CD14-positive monocyte (primary cell): ENCODE results near the gene AGFG2. TPM values are rescaled to one million over a fixed set of nuclear protein-coding genes. Genes with fewer than 3 reads are reported as not detected.

ENCODE experiments used
- DNase-seq, 3 donors: peaks; one replicate each; pipeline ENCODE4 v3.0.0-alpha.2; 2011 to 2022
- H2AFZ ChIP-seq: 2 replicates; pipeline ENCODE4 v1.6.0; 2012; ENCODE audit warnings: mild to moderate bottlenecking, low read depth, low read length, inconsistent platforms; ENCODE audit not compliant: insufficient read depth, poor library complexity, severe bottlenecking
- H3K27ac ChIP-seq, 2 donors: 1 replicate in 1 of 2; 2 replicates in 1 of 2; pipeline ENCODE4 v1.5.1; 2012 to 2013; ENCODE audit warnings: low read length in 2 of 2, control low read depth in 1 of 2, inconsistent platforms in 1 of 2, low read depth in 1 of 2, mild to moderate bottlenecking in 1 of 2
- H3K27me3 ChIP-seq, 2 donors: one replicate each; pipeline versions ENCODE4 v1.6.0 to v1.6.1; 2011 to 2013; ENCODE audit warnings: low read length in 2 of 2; ENCODE audit not compliant: control insufficient read depth in 2 of 2, insufficient read depth in 2 of 2
- H3K36me3 ChIP-seq, 2 donors: replicated peaks in 1 of 2; 1 replicate in 1 of 2; 2 replicates in 1 of 2; pipeline versions ENCODE4 v1.5.1 to v1.6.1; 2012 to 2013; ENCODE audit warnings: low read length in 2 of 2, control low read depth in 1 of 2, inconsistent platforms in 1 of 2, mild to moderate bottlenecking in 1 of 2; ENCODE audit not compliant: insufficient read depth in 2 of 2, control insufficient read depth in 1 of 2
- H3K4me1 ChIP-seq, 2 donors: 1 replicate in 1 of 2; 2 replicates in 1 of 2; pipeline versions ENCODE4 v1.5.1 to v1.6.1; 2012 to 2013; ENCODE audit warnings: low read length in 2 of 2, control low read depth in 1 of 2, inconsistent platforms in 1 of 2, mild to moderate bottlenecking in 1 of 2, moderate library complexity in 1 of 2; ENCODE audit not compliant: insufficient read depth in 2 of 2, control insufficient read depth in 1 of 2
- H3K4me2 ChIP-seq: replicated peaks from 2 replicates; pipeline ENCODE3; 2012; ENCODE audit warnings: low read length, moderate library complexity, mild to moderate bottlenecking; ENCODE audit not compliant: poor library complexity, severe bottlenecking; ENCODE audit errors: extremely low read depth
- H3K4me3 ChIP-seq, 3 experiments: fragments of 200-600 bp in 1 of 3; sonication (generic) in 1 of 3; replicated peaks in 1 of 3; 1 replicate in 2 of 3; 2 replicates in 1 of 3; pipeline ENCODE4 v1.5.1; 2011 to 2013; ENCODE audit warnings: low read length in 3 of 3, mild to moderate bottlenecking in 3 of 3, control low read depth in 2 of 3, low read depth in 2 of 3, inconsistent platforms in 1 of 3, moderate library complexity in 1 of 3
- H3K79me2 ChIP-seq: 2 replicates; pipeline ENCODE4 v1.6.0; 2012; ENCODE audit warnings: mild to moderate bottlenecking, control low read depth, inconsistent platforms, low read length, moderate library complexity; ENCODE audit not compliant: insufficient read depth
- H3K9ac ChIP-seq: 2 replicates; pipeline ENCODE4 v1.6.0; 2017; ENCODE audit warnings: low read length, mild to moderate bottlenecking; ENCODE audit not compliant: insufficient read depth, poor library complexity, severe bottlenecking
- H3K9me3 ChIP-seq, 2 donors: replicated peaks in 1 of 2; 1 replicate in 1 of 2; 2 replicates in 1 of 2; pipeline versions ENCODE4 v1.5.1 to v1.6.1; 2012 to 2013; ENCODE audit warnings: low read length in 2 of 2, control low read depth in 1 of 2; ENCODE audit not compliant: control insufficient read depth in 1 of 2, insufficient read depth in 1 of 2
- H4K20me1 ChIP-seq: 2 replicates; pipeline ENCODE4 v1.6.0; 2012; ENCODE audit warnings: mild to moderate bottlenecking, low read length, control low read depth, moderate library complexity; ENCODE audit not compliant: insufficient read depth
- H3K27ac Mint-ChIP-seq, 7 donors: one replicate each; pipeline ENCODE4 v1.8.0; 2020; ENCODE audit warnings: mild to moderate bottlenecking in 7 of 7, mixed read lengths in 7 of 7, moderate library complexity in 6 of 7, inconsistent platforms in 2 of 7
- H3K27me3 Mint-ChIP-seq, 3 donors: one replicate each; pipeline ENCODE4 v1.8.0; 2021 to 2022; ENCODE audit warnings: low read depth in 3 of 3, mild to moderate bottlenecking in 3 of 3, mixed read lengths in 3 of 3, moderate library complexity in 3 of 3, inconsistent platforms in 1 of 3
- H3K36me3 Mint-ChIP-seq, 2 donors: one replicate each; pipeline ENCODE4 v1.8.0; 2020; ENCODE audit warnings: mixed read lengths in 2 of 2, inconsistent platforms in 1 of 2, mild to moderate bottlenecking in 1 of 2
- H3K4me1 Mint-ChIP-seq: one replicate; pipeline ENCODE4 v1.8.0; 2020; ENCODE audit warnings: mild to moderate bottlenecking, mixed read lengths
- H3K4me3 Mint-ChIP-seq, 2 donors: one replicate each; pipeline ENCODE4 v1.8.0; 2020; ENCODE audit warnings: mild to moderate bottlenecking in 2 of 2, mixed read lengths in 2 of 2, moderate library complexity in 1 of 2
- H3K9me3 Mint-ChIP-seq, 7 donors: one replicate each; pipeline ENCODE4 v1.8.0; 2020 to 2022; ENCODE audit warnings: mixed read lengths in 7 of 7, mild to moderate bottlenecking in 6 of 7, moderate library complexity in 6 of 7, inconsistent platforms in 2 of 7
- CTCF ChIP-seq: fragments of 200-600 bp; IDR thresholded peaks from one replicate; pipeline ENCODE4 v1.8.0; 2022; ENCODE audit warnings: antibody characterized with exemption, mild to moderate bottlenecking
- WGBS: methylation state at CpG from one replicate; pipeline ENCODE4 v1.1.5; 2013; ENCODE audit warnings: missing lambda C conversion rate; ENCODE audit not compliant: insufficient coverage; 5-methylcytosine and 5-hydroxymethylcytosine counted together
- intact Hi-C, 2 donors: fragments of 100-400 bp; cut with micrococcal nuclease; formaldehyde crosslinking; loops; one replicate each; pipeline versions ENCODE4 v1.15.0 to v1.15.1; 2023
- polyA plus RNA-seq, 3 donors: library from polyadenylated mRNA; depleted of rRNA in 1 of 3; unstranded in 2 of 3; stranded (reverse) in 1 of 3; fragments of 300-500 nt in 2 of 3; fragments of >200 nt in 1 of 3; fragmentation: Illumina TruSeq in 2 of 3; gene quantifications; 1 replicate in 2 of 3; 2 replicates in 1 of 3; pipeline ENCODE4 v1.2.3, GENCODE V29; 2012 to 2021

The AGFG2 gene
- polyA plus RNA-seq, 3 donors: 1.3 to 1.8 (median 1.8) TPM

- TF ChIP-seq CTCF: no peak
- intact Hi-C loops: no loop called here
- 95% methylated on average over 4 of the region's 7 CpGs for WGBS
- DNase-seq: no peak
- Mint-ChIP-seq H3K4me3 (no peak overlapping the region), H3K27ac (no peak overlapping the region), H3K36me3 (peaks cover 0 to 3% of the 10 kb centered on the region in 2 donors), H3K9me3 (peaks cover 0 to 2% (median 0%) of the 10 kb centered on the region in 7 donors), H3K27me3 (peaks cover 8 to 15% (median 14%) of the 10 kb centered on the region in 3 donors), H3K4me1 (peaks cover 4% of the 10 kb centered on the region)
- no peaks in the 10 kb centered on the region for H3K9me3 ChIP-seq
- H2AFZ ChIP-seq: no peak overlapping the region
- H3K27me3 ChIP-seq: peaks cover 0 to 6% of the 10 kb centered on the region in 2 donors
- no peak overlapping the region for H3K4me2 ChIP-seq
- peaks cover 0 to under 1% of the 10 kb centered on the region in 2 donors for H3K4me1 ChIP-seq
- H3K27ac ChIP-seq: no peak overlapping the region
- H3K4me3 ChIP-seq: no peak overlapping the region
- H3K36me3 ChIP-seq: no peaks in the 10 kb centered on the region
- no peak overlapping the region for H3K9ac ChIP-seq
- H4K20me1 ChIP-seq: no peaks in the 10 kb centered on the region
- H3K79me2 ChIP-seq: no peaks in the 10 kb centered on the region
Observed at GRCh38 chr7:100595188-100595587, 56.2 kb downstream of the AGFG2 start.

- no peak for DNase-seq
- Histone ChIP-seq H3K27me3 (peaks cover 0 to 4% of the 10 kb centered on the region in 2 donors), H3K9me3 (no peaks in the 10 kb centered on the region), H3K4me1 (peaks cover under 1 to 2% of the 10 kb centered on the region in 2 donors), H2AFZ (no peak overlapping the region), H3K36me3 (no peaks in the 10 kb centered on the region), H3K9ac (no peak overlapping the region), H3K4me3 (no peak overlapping the region), H3K79me2 (no peaks in the 10 kb centered on the region), H3K27ac (no peak overlapping the region), H3K4me2 (no peak overlapping the region), H4K20me1 (no peaks in the 10 kb centered on the region)
- Mint-ChIP-seq H3K27me3 (peaks cover 8 to 13% (median 11%) of the 10 kb centered on the region in 3 donors), H3K4me3 (peak overlapping the region in 1 of 2 donors; percentile 50), H3K9me3 (peaks cover 0 to 2% (median 0%) of the 10 kb centered on the region in 7 donors), H3K27ac (peak overlapping the region in 1 of 7 donors; percentile 58), H3K36me3 (no peaks in the 10 kb centered on the region), H3K4me1 (peaks cover under 1% of the 10 kb centered on the region)
- intact Hi-C loops: no loop called here
- 64% methylated on average over 1 of the region's 4 CpGs for WGBS
- TF ChIP-seq CTCF: no peak
Observed at GRCh38 chr7:100598425-100598824, 59.4 kb downstream of the AGFG2 start.
